NCI-H1092 treated with DMSO at 0.1 percent for 48 hours (cell line): ENCODE measurements around the gene DNAH9.

Experiments used
- DNase-seq: peaks from one replicate; lab custom pipeline; 2025; lab: John Stamatoyannopoulos, UW

DNAH9 gene

GRCh38 chr17:11598274-11599221 is at the start of gene DNAH9:
Gene DNAH9 (plus strand): TSS chr17:11598470. CDS start chr17:11598499, 29 bp downstream.
- peak; percentile 60 for DNase-seq

GRCh38 chr17:11550431-11550830 is 47.8 kb upstream of the DNAH9 start:
- DNase-seq, result no peak

- no peak for DNase-seq
Measured at GRCh38 chr17:11551442-11551841, 46.8 kb upstream of the DNAH9 start.

- no peak for DNase-seq
Measured at GRCh38 chr17:11553135-11553534, 45.1 kb upstream of the DNAH9 start.

- no peak for DNase-seq
Measured at GRCh38 chr17:11554042-11554441, 44.2 kb upstream of the DNAH9 start.

- DNase-seq, result no peak
Measured at GRCh38 chr17:11554542-11554941, 43.7 kb upstream of the DNAH9 start.

- DNase-seq, result no peak
Measured at GRCh38 chr17:11555530-11555929, 42.7 kb upstream of the DNAH9 start.

GRCh38 chr17:11557727-11558452 is 40.4 kb upstream of the DNAH9 start:
- no peak for DNase-seq

GRCh38 chr17:11558681-11559234 is 39.5 kb upstream of the DNAH9 start:
- no peak for DNase-seq

GRCh38 chr17:11559601-11560000 is 38.7 kb upstream of the DNAH9 start:
- no peak for DNase-seq

- no peak for DNase-seq
Measured at GRCh38 chr17:11561281-11561680, 37.0 kb upstream of the DNAH9 start.

- DNase-seq, result no peak
Measured at GRCh38 chr17:11561702-11562101, 36.6 kb upstream of the DNAH9 start.

GRCh38 chr17:11564589-11565380 is 33.5 kb upstream of the DNAH9 start:
- DNase-seq, result no peak

- DNase-seq, result no peak
Measured at GRCh38 chr17:11565591-11565990, 32.7 kb upstream of the DNAH9 start.

- no peak for DNase-seq
Measured at GRCh38 chr17:11578998-11579397, 19.3 kb upstream of the DNAH9 start.

GRCh38 chr17:11580677-11581076 is 17.6 kb upstream of the DNAH9 start:
- no peak for DNase-seq

- DNase-seq, result no peak
Measured at GRCh38 chr17:11582217-11582616, 16.1 kb upstream of the DNAH9 start.

- DNase-seq, result no peak
Measured at GRCh38 chr17:11583306-11583992, 14.8 kb upstream of the DNAH9 start.

- DNase-seq, result no peak
Measured at GRCh38 chr17:11589716-11590115, 8.6 kb upstream of the DNAH9 start.

GRCh38 chr17:11601661-11602060 is 3.4 kb downstream of the DNAH9 start:
- no peak for DNase-seq

- peak; percentile 2 for DNase-seq
Measured at GRCh38 chr17:11608396-11608795, 10.1 kb downstream of the DNAH9 start.
